ENCODE data around the gene MVB12A. TPM values are rescaled to one million over a fixed set of nuclear protein-coding genes. Genes with fewer than 3 reads are reported as not detected.

The MVB12A gene
- total and polyA plus RNA-seq, 2 of the 8 experiments (the other 6 are each of a cell fraction or from before 2014, with no cell fraction given), result 37.9 to 76.6 TPM

DNA sequence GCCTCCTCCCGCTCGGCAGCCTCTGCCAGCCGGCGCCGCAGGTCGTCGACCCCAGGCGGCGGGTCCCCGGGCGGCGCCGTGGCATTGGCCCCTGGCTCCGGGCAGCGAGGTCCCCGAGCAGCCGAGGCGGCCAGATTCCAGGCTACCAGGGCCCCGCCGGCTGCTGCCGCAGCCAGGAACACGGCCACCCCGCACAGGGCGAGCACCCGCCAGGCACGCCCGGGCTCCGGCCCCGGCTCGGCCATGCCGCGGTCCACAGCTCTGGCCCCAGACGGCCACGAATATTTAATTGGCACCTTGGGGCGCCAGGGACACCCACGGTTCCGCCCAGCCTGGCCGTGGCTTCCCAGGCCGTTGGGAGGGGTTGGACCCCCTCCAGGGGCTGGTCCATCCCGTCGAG lies 25.9 kb upstream of the MVB12A start, which contains the start of gene CCDC194 (continued):
- TF ChIP-seq CEBPB (IDR thresholded peaks at IDR 0.05; ENCODE audit: low read depth, low read length) (no peak), SAP30 (IDR thresholded peaks at IDR 0.05; ENCODE audit: insufficient read depth, insufficient replicate concordance, low read length) (no peak), YY1 (IDR thresholded peaks at IDR 0.05; ENCODE audit: low read depth, low read length) (no peak)
